ENCODE data around the gene SLC7A7. TPM values are rescaled to one million over a fixed set of nuclear protein-coding genes. Genes with fewer than 3 reads are reported as not detected.
A peak's percentile ranks its signal among the peaks of the same experiment; 100 is the strongest.
"Not testable (repeated sequence)": the region's sequence is repeated elsewhere in the genome, so short reads cannot be mapped to it uniquely, and the experiment has no call there.

The SLC7A7 gene
- total RNA-seq, 1 donor from 2014 or later, result 8.3 TPM

DNA sequence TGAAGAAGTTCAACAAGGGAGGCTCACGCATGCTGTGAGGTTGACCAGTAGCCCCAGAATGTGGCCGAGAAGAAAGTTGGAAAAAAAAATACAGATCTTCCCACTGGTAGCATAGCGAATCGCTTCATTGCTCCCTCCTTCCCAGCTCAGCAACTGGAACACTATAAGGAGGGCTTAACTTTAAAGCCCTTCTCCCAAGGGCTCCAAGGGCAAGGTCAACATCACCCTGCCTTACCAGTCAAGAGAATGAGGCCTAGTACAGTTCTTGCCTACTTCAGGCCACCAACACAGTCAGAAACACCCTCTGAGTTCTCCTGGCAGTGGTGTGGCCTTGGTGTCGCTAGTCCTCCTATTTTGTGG lies 34.3 kb downstream of the SLC7A7 start:
- Mint-ChIP-seq H3K36me3 (no peaks in the 10 kb centered on the region), H3K4me3 (no peak overlapping the region), H3K27ac (peak overlapping the region; percentile 32), H3K9me3 (no peaks in the 10 kb centered on the region), H3K4me1 (no peaks in the 10 kb centered on the region), H3K27me3 (ENCODE audit: low read depth) (no peaks in the 10 kb centered on the region)
- TF ChIP-seq CTCF (IDR thresholded peaks at IDR 0.05; ENCODE audit: unreplicated experiment), result no peak
- no peak for DNase-seq (ENCODE audit: low spot score in 2 of 2, unreplicated experiment in 2 of 2)

GRCh38 chr14:22780105-22780679 lies 35.0 kb downstream of the SLC7A7 start:
- Mint-ChIP-seq H3K4me1 (no peaks in the 10 kb centered on the region), H3K27me3 (ENCODE audit: low read depth) (no peaks in the 10 kb centered on the region), H3K27ac (peak overlapping the region; percentile 21), H3K36me3 (no peaks in the 10 kb centered on the region), H3K4me3 (no peak overlapping the region), H3K9me3 (no peaks in the 10 kb centered on the region)
- no peak for TF ChIP-seq CTCF (IDR thresholded peaks at IDR 0.05; ENCODE audit: unreplicated experiment)
- no peak for DNase-seq (ENCODE audit: low spot score in 2 of 2, unreplicated experiment in 2 of 2)

DNA sequence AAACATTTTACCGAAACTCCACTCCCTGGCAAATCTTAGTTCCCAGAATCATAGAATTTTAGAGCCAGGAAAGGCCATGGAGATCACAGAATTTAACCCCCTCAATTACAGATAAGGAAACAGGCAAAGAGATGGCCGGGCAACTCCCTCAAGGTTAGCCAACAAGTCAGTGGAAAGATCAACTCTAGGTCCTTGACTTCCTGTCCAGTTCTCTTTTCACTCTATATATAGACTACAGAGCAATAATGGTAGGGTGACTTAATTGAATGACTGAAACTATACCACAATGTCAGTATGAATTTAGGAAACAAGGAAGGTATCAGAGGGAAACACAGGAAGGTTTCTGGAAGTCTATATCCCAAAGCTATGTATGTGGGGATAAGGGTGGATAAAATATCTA lies 37.2 kb downstream of the SLC7A7 start:
- Mint-ChIP-seq H3K27me3 (ENCODE audit: low read depth) (no peaks in the 10 kb centered on the region), H3K36me3 (no peaks in the 10 kb centered on the region), H3K27ac (no peak overlapping the region), H3K4me1 (no peaks in the 10 kb centered on the region), H3K4me3 (no peak overlapping the region), H3K9me3 (no peaks in the 10 kb centered on the region)
- DNase-seq (ENCODE audit: low spot score in 2 of 2, unreplicated experiment in 2 of 2), result no peak
- no peak for TF ChIP-seq CTCF (IDR thresholded peaks at IDR 0.05; ENCODE audit: unreplicated experiment)

DNA sequence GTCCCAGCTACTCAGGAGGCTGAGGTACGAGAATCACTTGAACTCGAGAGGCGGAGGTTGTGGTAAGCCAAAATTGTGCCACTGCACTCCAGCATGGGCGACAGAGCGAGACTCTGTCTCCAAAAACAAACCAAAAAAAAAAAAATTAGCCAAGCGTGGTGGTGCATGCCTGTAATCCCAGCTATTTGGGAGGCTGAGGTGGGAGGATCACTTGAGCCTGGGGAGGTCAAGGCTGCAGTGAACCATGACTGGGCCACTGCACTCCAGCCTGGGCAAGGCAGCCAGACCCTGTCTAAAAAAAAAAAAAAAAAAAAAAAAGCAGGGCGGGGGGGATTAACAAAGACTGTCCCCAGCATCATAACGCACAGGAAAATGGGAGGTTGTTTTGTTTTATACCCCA lies 38.4 kb downstream of the SLC7A7 start:
- H3K4me3 Mint-ChIP-seq; H3K4me1 Mint-ChIP-seq; H3K9me3 Mint-ChIP-seq; DNase-seq (ENCODE audit: low spot score in 2 of 2, unreplicated experiment in 2 of 2); H3K27me3 Mint-ChIP-seq (ENCODE audit: low read depth); H3K36me3 Mint-ChIP-seq; H3K27ac Mint-ChIP-seq: not testable (repeated sequence)

DNA sequence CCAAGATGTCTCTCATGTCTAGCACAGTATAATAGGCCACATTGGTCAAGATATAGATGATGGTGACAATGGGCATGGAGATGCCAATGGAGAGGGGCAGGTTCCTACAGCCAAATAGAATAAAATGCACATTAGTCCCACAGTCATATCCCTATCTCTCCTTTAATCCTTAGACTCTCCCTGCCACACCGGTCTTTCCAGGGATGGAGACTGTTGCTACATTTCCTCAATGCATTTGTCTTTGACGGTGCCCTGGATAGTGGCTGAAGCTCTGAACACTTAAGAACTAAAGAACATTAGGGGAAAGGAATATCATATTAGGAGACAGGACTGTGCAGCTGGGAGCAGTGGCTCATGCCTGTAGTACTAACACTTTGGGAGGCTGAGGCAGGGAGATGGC lies 39.0 kb downstream of the SLC7A7 start:
- no peaks in the 10 kb centered on the region for H3K4me1 Mint-ChIP-seq
- H3K4me3 Mint-ChIP-seq, result no peak overlapping the region
- no peaks in the 10 kb centered on the region for H3K27me3 Mint-ChIP-seq (ENCODE audit: low read depth)
- no peak overlapping the region for H3K27ac Mint-ChIP-seq
- no peaks in the 10 kb centered on the region for H3K9me3 Mint-ChIP-seq
- no peak for TF ChIP-seq CTCF (IDR thresholded peaks at IDR 0.05; ENCODE audit: unreplicated experiment)
- H3K36me3 Mint-ChIP-seq, result peaks cover 8% of the 10 kb centered on the region
- DNase-seq (ENCODE audit: low spot score in 2 of 2, unreplicated experiment in 2 of 2), result no peak

GRCh38 chr14:22774011-22774706 lies 41.1 kb downstream of the SLC7A7 start:
- no peak for DNase-seq (ENCODE audit: low spot score in 2 of 2, unreplicated experiment in 2 of 2)
- no peaks in the 10 kb centered on the region for H3K9me3 Mint-ChIP-seq
- H3K36me3 Mint-ChIP-seq, result peaks cover 28% of the 10 kb centered on the region
- no peaks in the 10 kb centered on the region for H3K4me1 Mint-ChIP-seq
- no peak overlapping the region for H3K27ac Mint-ChIP-seq
- TF ChIP-seq CTCF (IDR thresholded peaks at IDR 0.05; ENCODE audit: unreplicated experiment), result no peak
- no peak overlapping the region for H3K4me3 Mint-ChIP-seq
- no peaks in the 10 kb centered on the region for H3K27me3 Mint-ChIP-seq (ENCODE audit: low read depth)
